Motor neuron (in vitro differentiated cells): Measurements from ENCODE around the gene LDAH. TPM values are rescaled to one million over a fixed set of nuclear protein-coding genes. Genes with fewer than 3 reads are reported as not detected.

Experiments used
- ATAC-seq, 8 experiments: fragments of 200-7000 bp; cut with Tn5 transposase; replicated peaks in 6 of 8; 2 replicates each; pipeline ENCODE4 v1.8.0; 2021; ENCODE audit warnings: mild to moderate bottlenecking in 8 of 8, moderate library complexity in 8 of 8
- H3K27ac ChIP-seq, 2 donors: fragments of 250-450 bp; sonication (Bioruptor Pico); 2 replicates each; pipeline ENCODE4 v1.9.0; 2021; ENCODE audit warnings: antibody characterized with exemption in 2 of 2, mild to moderate bottlenecking in 2 of 2, moderate library complexity in 1 of 2
- H3K4me1 ChIP-seq, 2 donors: fragments of 250-450 bp; sonication (Bioruptor Pico); replicated peaks in 1 of 2; 2 replicates each; pipeline ENCODE4 v1.6.1; 2021; ENCODE audit warnings: antibody characterized with exemption in 2 of 2, mild to moderate bottlenecking in 2 of 2, moderate library complexity in 1 of 2
- H3K4me3 ChIP-seq, 5 donors: fragments of 250-450 bp; sonication (Bioruptor Pico); 2 replicates each; pipeline ENCODE4 v1.9.0; 2021; ENCODE audit warnings: antibody characterized with exemption in 5 of 5, mild to moderate bottlenecking in 5 of 5, moderate library complexity in 4 of 5
- WGBS, 10 experiments: fragments of 450-650 bp; shearing (Covaris generic); methylation state at CpG; one replicate each; pipeline ENCODE4 v1.0.0; 2022; 5-methylcytosine and 5-hydroxymethylcytosine counted together
- in situ Hi-C, 9 experiments: fragments of 400-800 bp; cut with MboI; loops; one replicate each; pipeline ENCODE4 v1.15.0; 2021; ENCODE audit warnings: low sequenced_read_pairs in 9 of 9, low pct_unique_long_range_greater_than_20kb in 2 of 9; ENCODE audit not compliant: unreplicated experiment in 9 of 9
- total RNA-seq, 8 experiments: library from RNA; unstranded; fragments of 300-600 nt; gene quantifications; 2 replicates each; pipeline versions ENCODE4 v1.2.3 to v1.2.4, GENCODE V29; 2022

Gene LDAH
- total RNA-seq, 8 experiments from 2014 or later: 14.8 to 28.4 (median 23.3) TPM

GRCh38 chr2:20665243-20666004, 157.5 kb downstream of the LDAH start:
- 0 to 2% (median 1%) methylated on average over 2 to 15 of the region's 49 CpGs; no CpG with 5 or more reads in 6 of the 10 experiments for WGBS, 10 experiments
- H3K27ac ChIP-seq: no peak overlapping the region
- ATAC-seq: peak in 1 of 8 experiments; percentile 5
- H3K4me3 ChIP-seq: no peak overlapping the region
- peaks cover 0 to 9% of the 10 kb centered on the region in 2 donors for H3K4me1 ChIP-seq
- in situ Hi-C loops: loop anchor here (10.0 to 25.0 kb wide), 4 partner anchors 272 to 447 kb away; partner anchors contain the start of gene TDRD15 (in 1 of the 9)

- WGBS, 10 experiments: 22 to 50% (median 33%) methylated on average over 1 to 10 of the region's 17 CpGs; no CpG with 5 or more reads in 2 of the 10 experiments
- Histone ChIP-seq H3K27ac (no peak overlapping the region), H3K4me1 (peaks cover 0 to 9% of the 10 kb centered on the region in 2 donors), H3K4me3 (no peak overlapping the region)
- no peak for ATAC-seq
- in situ Hi-C loops: loop anchor here (10.0 to 25.0 kb wide), 4 partner anchors 273 to 448 kb away; partner anchors contain the start of gene TDRD15 (in 1 of the 9)
Measured at GRCh38 chr2:20664431-20665242, 158.3 kb downstream of the LDAH start.

DNA sequence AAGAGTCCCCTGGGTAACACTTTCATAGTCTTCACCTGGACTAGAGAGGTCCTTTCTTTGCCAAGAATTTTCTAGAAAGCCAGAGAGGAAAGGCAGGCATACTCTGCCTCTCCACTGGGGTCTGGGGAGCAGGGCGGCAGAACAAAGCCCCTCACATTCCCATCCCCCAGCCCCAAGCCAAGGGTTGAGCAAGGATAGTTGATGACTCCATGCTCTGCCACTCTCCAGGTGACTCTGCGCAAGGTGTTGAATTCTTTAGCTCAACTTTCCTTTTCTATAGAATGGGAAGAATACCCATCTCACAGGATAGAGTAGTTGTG, 158.9 kb downstream of the LDAH start:
- no peak for ATAC-seq
- Histone ChIP-seq H3K4me3 (no peak overlapping the region), H3K4me1 (peaks cover 0 to 9% of the 10 kb centered on the region in 2 donors), H3K27ac (no peak overlapping the region)
- WGBS, 10 experiments: 54 to 86% (median 76%) methylated on average over 1 to 2 of the region's 2 CpGs; no CpG with 5 or more reads in 6 of the 10 experiments
- in situ Hi-C loops: loop anchor here (10.0 to 25.0 kb wide), 4 partner anchors 273 to 448 kb away; partner anchors contain the start of gene TDRD15 (in 1 of the 9)

- WGBS, 10 experiments: 20 to 70% (median 56%) methylated on average over 1 to 4 of the region's 7 CpGs; no CpG with 5 or more reads in 4 of the 10 experiments
- no peak overlapping the region for H3K27ac ChIP-seq
- ATAC-seq: no peak
- H3K4me3 ChIP-seq: no peak overlapping the region
- in situ Hi-C loops: loop anchor here (10.0 to 25.0 kb wide), 4 partner anchors 274 to 449 kb away; partner anchors contain the start of gene TDRD15 (in 1 of the 9)
- peaks cover 0 to 9% of the 10 kb centered on the region in 2 donors for H3K4me1 ChIP-seq
Measured at GRCh38 chr2:20663196-20664070, 159.5 kb downstream of the LDAH start.

DNA sequence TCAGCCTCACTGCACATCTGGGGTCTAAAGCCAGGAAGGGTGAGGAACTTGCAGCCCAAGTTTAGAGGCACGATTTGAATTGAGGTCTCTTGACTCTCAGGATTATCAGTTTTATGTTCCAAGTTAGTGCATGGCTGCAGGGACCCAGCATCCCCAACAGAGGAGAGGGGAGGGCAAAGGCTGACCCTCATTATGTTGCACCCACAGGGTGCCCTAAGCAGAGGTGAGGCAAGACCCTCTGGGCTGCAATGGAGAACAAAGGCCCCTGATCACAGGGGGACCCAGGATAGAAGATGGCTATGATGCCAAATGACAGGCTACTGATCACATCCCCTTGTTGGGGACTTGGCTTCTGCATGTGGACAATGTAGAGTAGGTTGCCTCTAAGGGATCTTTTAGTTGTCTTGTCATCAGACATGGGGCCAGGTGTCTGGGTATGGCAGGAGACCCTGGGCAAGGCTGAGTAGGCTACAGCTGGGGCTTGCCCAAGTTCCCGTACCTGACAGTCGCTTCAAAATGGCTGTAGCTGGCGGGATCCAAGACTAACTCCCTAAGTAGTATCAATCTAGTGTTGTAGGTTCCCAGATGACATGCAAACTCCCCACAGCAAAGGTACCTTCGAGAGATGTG, 160.5 kb downstream of the LDAH start:
- in situ Hi-C loops: loop anchor here (10.0 to 25.0 kb wide), 4 partner anchors 275 to 450 kb away; partner anchors contain the start of gene TDRD15 (in 1 of the 9)
- Histone ChIP-seq H3K4me1 (peaks cover 0 to 5% of the 10 kb centered on the region in 2 donors), H3K27ac (no peak overlapping the region), H3K4me3 (no peak overlapping the region)
- 0 to 49% (median 25%) methylated on average over 1 to 4 of the region's 5 CpGs; no CpG with 5 or more reads in 7 of the 10 experiments for WGBS, 10 experiments
- no peak for ATAC-seq

GRCh38 chr2:20661421-20662307, 161.2 kb downstream of the LDAH start:
- peak; percentile 48 to 73 (median 64) for ATAC-seq
- H3K4me1 ChIP-seq: peaks cover 0 to 5% of the 10 kb centered on the region in 2 donors
- in situ Hi-C loops: loop anchor here (10.0 to 25.0 kb wide), 4 partner anchors 276 to 451 kb away; partner anchors contain the start of gene TDRD15 (in 1 of the 9)
- 0 to 50% (median 10%) methylated on average over 1 to 7 of the region's 11 CpGs; no CpG with 5 or more reads in 2 of the 10 experiments for WGBS, 10 experiments
- H3K4me3 ChIP-seq: no peak overlapping the region
- H3K27ac ChIP-seq: no peak overlapping the region

DNA sequence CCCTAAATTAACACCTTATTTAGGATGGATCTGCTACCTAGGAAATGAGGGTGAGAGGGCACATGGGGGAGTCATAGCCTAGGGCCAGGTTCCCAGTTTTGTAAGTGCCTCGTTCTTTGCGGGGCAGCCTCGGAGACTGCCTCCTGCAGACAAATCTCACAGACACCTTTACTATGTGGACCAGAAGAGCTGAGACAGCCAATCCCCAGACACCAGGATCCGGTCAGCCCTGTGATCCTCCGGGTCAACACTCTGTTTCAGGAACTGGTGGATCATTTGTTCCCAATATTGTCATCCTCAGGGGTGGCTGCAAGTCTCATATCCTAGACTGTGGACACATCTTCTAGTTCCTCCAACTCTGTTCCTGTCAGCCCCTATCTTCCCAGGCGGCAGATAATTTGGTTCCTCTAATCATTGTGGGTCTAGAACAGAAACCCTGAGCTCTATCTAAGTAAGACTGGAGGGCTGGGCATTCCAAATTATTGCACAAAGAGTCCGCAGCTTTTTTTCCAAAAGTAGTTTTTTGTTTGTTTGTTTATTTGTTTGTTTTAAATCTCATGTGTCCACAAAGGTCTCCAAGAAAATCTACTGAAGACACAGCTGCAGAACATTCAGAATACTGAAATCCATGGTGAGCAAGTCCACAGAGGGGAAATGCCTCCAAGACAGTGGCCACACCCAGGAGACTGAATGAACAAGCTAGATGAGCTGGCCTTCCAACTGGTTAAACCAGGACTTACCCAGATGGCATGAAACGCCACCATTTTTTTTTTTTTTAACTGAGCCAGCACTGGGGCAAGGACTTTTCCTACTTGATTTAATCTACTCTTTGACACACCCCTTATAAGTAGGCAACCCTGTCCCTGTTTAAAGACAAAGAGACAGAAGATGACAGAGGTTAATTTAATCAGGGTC, 162.1 kb downstream of the LDAH start:
- WGBS, 10 experiments: 38 to 100% (median 60%) methylated on average over 1 to 7 of the region's 8 CpGs; no CpG with 5 or more reads in 3 of the 10 experiments
- ATAC-seq: peak in 3 of 8 experiments; percentile 11 to 86 (median 78)
- in situ Hi-C loops: loop anchor here (10.0 to 25.0 kb wide), 4 partner anchors 277 to 452 kb away; partner anchors contain the start of gene TDRD15 (in 1 of the 9)

DNA sequence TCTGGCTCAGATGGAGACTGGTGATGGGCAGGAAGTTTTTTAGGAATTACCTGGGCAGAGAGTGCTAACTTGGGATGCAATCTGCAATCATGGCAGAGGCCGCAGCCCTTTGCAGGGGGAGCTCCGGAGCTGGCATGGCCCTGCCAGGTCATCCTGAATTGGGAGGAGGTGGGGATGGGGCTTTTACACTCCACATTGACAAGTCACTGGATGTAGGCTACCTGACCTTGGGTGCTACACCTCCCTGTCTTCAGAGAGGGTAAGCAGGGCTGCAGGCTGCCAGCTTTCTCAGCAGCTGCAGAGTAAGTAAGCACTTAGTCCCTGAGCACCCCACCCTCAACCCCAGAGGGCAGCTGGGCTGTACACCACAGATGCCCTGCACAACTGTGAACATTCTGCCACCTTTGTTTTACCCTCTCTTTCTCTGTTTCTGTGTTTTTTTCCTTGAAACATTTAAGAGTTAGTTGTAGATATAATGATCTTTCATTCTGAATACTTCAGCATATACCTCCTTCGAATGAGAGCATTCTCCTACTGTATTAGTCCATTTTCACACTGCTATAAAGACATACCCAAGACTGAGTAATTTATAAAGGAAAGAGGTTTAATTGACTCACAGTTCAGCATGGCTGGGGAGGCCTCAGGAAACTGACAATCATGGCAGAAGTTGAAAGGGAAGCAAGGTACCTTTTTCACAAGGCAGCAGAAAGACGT, 165.2 kb downstream of the LDAH start:
- Histone ChIP-seq H3K4me1 (peaks cover 0 to 5% of the 10 kb centered on the region in 2 donors), H3K27ac (no peak overlapping the region), H3K4me3 (no peak overlapping the region)
- WGBS, 10 experiments: 51 to 100% (median 75%) methylated on average over 1 to 3 of the region's 4 CpGs; no CpG with 5 or more reads in 2 of the 10 experiments
- ATAC-seq: no peak
- in situ Hi-C loops: loop anchor here in 7 of 9 experiments (25.0 kb wide), 3 partner anchors 280 to 455 kb away; partner anchors contain the start of gene TDRD15 (in 1 of the 7)

More for the DNA sequence above, 162.1 kb downstream of the LDAH start:
- Histone ChIP-seq H3K27ac (no peak overlapping the region), H3K4me3 (no peak overlapping the region), H3K4me1 (peaks cover 0 to 5% of the 10 kb centered on the region in 2 donors)

GRCh38 chr2:20656561-20656960, 166.3 kb downstream of the LDAH start:
- Histone ChIP-seq H3K4me1 (peaks cover 3 to 4% of the 10 kb centered on the region in 2 donors), H3K4me3 (no peak overlapping the region), H3K27ac (no peak overlapping the region)
- in situ Hi-C loops: loop anchor here in 7 of 9 experiments (25.0 kb wide), 3 partner anchors 281 to 456 kb away; partner anchors contain the start of gene TDRD15 (in 1 of the 7)
- 37 to 65% (median 50%) methylated on average over 1 to 6 of the region's 7 CpGs; no CpG with 5 or more reads in 7 of the 10 experiments for WGBS, 10 experiments
- ATAC-seq: no peak
